Right lobe of liver (tissue), 4 donors: ENCODE results near the gene SH2D1B.

Experiments used
- POLR2A ChIP-seq: fragments of 450-650 bp; IDR thresholded peaks from one replicate; pipeline ENCODE4 v1.6.1; 2017; ENCODE audit warnings: antibody characterized with exemption, mild to moderate bottlenecking
- TF ChIP-seq, protein P1 (sequence below), 4 donors: fragments of 200-600 bp in 3 of 4; fragments of 450-650 bp in 1 of 4; IDR thresholded peaks; one replicate each; pipeline versions ENCODE4 v1.5.1 to v1.8.0; 2016 to 2022; ENCODE audit warnings: antibody characterized with exemption in 4 of 4, mild to moderate bottlenecking in 2 of 4
- donor health status: DM: no; HTN: no; CAD: no.
- donor health status: DM: no; HTN: no; CAD: no.
- donor health status: DM: no; HTN: yes; CAD: no.

DNA sequence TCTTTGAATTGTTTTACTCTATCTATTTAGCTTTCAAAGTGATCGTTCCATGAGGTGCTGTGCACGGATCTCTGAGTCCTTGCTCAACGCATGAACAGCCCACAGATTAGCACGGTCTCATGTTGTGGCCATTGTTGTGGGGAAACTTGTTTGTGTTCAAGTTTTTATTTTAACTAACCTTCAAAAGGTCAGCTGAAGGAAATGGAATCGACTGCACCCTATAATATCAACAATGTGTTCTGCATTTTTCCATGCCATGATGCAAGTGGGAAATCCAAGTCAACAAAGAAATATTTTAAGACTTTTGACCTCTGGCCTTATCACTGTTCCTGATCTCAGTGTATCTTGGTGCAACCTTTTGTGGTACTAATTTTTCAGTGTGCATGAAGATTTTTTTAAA is 6.1 kb downstream of the SH2D1B start:
- no peak for TF ChIP-seq POLR2A
- TF ChIP-seq, protein P1, sequence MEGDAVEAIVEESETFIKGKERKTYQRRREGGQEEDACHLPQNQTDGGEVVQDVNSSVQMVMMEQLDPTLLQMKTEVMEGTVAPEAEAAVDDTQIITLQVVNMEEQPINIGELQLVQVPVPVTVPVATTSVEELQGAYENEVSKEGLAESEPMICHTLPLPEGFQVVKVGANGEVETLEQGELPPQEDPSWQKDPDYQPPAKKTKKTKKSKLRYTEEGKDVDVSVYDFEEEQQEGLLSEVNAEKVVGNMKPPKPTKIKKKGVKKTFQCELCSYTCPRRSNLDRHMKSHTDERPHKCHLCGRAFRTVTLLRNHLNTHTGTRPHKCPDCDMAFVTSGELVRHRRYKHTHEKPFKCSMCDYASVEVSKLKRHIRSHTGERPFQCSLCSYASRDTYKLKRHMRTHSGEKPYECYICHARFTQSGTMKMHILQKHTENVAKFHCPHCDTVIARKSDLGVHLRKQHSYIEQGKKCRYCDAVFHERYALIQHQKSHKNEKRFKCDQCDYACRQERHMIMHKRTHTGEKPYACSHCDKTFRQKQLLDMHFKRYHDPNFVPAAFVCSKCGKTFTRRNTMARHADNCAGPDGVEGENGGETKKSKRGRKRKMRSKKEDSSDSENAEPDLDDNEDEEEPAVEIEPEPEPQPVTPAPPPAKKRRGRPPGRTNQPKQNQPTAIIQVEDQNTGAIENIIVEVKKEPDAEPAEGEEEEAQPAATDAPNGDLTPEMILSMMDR (IDR thresholded peaks at IDR 0.05): no peak
